Omental fat pad (tissue), 4 donors: ENCODE data around the gene SMG6. TPM values are rescaled to one million over a fixed set of nuclear protein-coding genes. Genes with fewer than 3 reads are reported as not detected.

Source experiments
- ATAC-seq: fragments of 150-250 bp; one replicate; pipeline ENCODE4 v1.9.1; 2016; ENCODE audit warnings: mild to moderate bottlenecking, moderate library complexity; ENCODE audit not compliant: low FRiP score
- DNase-seq: peaks from one replicate; pipeline ENCODE4 v3.0.0-alpha.2; 2019; ENCODE audit warnings: low spot score
- CTCF ChIP-seq, 3 donors: fragments of 450-650 bp; IDR thresholded peaks; one replicate each; pipeline ENCODE4 v1.5.1; 2016 to 2017; ENCODE audit warnings: antibody characterized with exemption in 3 of 3, mild to moderate bottlenecking in 3 of 3, moderate library complexity in 2 of 3
- total RNA-seq, 4 donors: library from RNA; depleted of rRNA; stranded (reverse); fragments of >200 nt; gene quantifications; one replicate each; pipeline ENCODE4 v1.1.0, GENCODE V29; 2016

The SMG6 gene
- total RNA-seq, 4 donors from 2014 or later: 19.1 to 36.1 (median 25.1) TPM

DNA sequence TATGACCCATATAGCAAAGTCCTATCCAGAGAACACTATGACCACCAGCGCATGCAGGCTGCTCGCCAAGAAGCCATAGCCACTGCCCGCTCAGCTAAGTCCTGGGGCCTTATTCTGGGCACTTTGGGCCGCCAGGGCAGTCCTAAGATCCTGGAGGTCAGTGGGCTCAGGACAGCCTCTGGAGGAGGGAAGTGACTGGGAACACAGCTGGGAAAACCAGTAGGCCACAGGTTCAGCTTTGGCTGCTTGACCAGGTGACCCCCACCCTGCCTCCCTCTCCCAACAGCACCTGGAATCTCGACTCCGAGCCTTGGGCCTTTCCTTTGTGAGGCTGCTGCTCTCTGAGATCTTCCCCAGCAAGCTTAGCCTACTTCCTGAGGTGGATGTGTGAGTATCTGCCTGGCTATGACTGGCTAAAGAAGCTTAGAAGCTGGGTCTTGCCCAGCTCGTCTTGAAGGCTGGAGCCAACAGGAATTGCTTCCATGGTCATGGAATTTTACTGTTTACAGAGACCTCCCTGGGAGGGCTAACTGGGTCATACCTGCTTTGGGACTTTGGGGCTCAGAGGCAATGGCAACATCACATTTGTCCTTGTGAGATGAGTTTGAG is 263.3 kb downstream of the SMG6 start:
- no peak for DNase-seq
- no peak for TF ChIP-seq CTCF (IDR thresholded peaks at IDR 0.05)
- ATAC-seq: no peak

DNA sequence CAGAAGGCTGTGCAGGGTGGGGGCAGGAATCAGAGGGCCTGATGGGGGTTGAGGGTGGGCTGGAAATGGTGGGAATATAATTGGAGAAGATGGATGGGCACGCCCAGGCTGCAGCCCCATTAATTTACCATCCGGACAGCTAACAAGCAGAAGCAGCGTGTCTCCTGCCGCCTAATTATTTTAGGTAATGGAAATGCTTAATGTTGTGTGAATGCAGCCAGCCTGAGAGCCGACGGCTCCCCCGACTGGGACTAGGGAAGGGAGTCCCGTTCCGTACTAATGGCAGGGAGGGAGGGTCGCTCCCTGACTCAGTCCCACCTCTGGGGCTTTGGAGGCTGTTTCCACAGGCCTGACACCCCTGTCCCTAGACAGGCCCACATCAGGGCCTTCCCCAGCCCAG is 266.4 kb downstream of the SMG6 start:
- no peak for ATAC-seq

GRCh38 chr17:2035541-2036488 is 267.8 kb downstream of the SMG6 start:
- TF ChIP-seq CTCF (IDR thresholded peaks at IDR 0.05): no peak
- ATAC-seq: no peak
- no peak for DNase-seq

More for the DNA sequence above, 266.4 kb downstream of the SMG6 start:
- no peak for TF ChIP-seq CTCF (IDR thresholded peaks at IDR 0.05)
- no peak for DNase-seq

- no peak for TF ChIP-seq CTCF (IDR thresholded peaks at IDR 0.05)
- DNase-seq (no peak), ATAC-seq (no peak)
Measured at GRCh38 chr17:2034806-2035540, 268.6 kb downstream of the SMG6 start.

DNA sequence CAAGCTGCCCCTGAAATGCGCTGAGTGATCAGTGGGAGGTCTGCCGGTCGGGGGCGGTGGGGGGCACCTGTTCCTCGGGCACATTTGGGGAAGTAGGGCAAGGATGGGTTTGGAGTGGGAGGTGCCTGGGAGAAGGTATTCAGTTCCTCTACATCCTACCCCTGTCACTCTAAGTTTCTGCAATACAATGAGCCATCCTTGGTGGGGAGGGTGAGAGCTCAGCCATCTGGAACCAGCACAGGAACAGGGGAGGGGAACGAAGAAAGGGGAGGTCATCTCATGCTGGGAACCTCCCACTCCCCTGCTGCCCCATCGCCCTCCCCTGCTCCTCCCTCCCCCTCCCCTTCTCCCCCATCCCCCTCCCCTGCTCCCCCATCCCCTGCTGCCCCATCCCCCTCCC is 269.4 kb downstream of the SMG6 start:
- DNase-seq: no peak
- TF ChIP-seq CTCF (IDR thresholded peaks at IDR 0.05): no peak
- no peak for ATAC-seq

DNA sequence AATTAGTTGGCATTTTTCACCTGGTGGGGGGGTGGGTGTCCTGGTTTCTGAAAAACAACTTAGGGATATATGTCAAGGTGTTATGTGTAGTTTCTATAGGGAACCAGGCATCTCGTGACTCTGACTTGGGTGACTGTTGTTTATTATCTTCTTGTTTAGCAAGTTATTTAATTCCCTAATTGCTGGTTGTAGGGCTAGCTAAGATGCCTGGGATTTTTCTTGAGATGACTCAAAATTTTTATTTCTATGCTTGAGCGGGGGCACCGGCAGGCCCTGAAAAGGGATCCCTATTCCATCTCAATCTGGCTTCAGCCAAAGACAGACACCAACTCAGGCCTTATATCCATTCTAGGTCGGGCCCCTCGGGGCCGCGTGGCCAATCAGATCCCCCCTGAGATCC is 270.4 kb downstream of the SMG6 start:
- DNase-seq (no peak), ATAC-seq (no peak)
- TF ChIP-seq CTCF (IDR thresholded peaks at IDR 0.05): no peak
